Neuronal stem cell (in vitro differentiated cells): ENCODE measurements around the gene ANKRD17. TPM values are rescaled to one million over a fixed set of nuclear protein-coding genes. Genes with fewer than 3 reads are reported as not detected.

Source experiments
- DNase-seq: peaks from one replicate; pipeline ENCODE4 v3.0.0-alpha.2; 2013; ENCODE audit warnings: low spot score
- H2AFZ ChIP-seq: one replicate; pipeline ENCODE4 v1.6.1; 2013; ENCODE audit warnings: mild to moderate bottlenecking, low read length, inconsistent platforms
- H2AK5ac ChIP-seq: 2 replicates; pipeline ENCODE4 v1.6.1; 2013; ENCODE audit warnings: low read depth, mild to moderate bottlenecking, inconsistent platforms, low read length, moderate library complexity, mixed read lengths
- H2BK120ac ChIP-seq: 2 replicates; pipeline ENCODE4 v1.6.1; 2013; ENCODE audit warnings: low read depth, mild to moderate bottlenecking, inconsistent platforms, low read length, moderate library complexity, mixed read lengths
- H2BK12ac ChIP-seq: one replicate; pipeline ENCODE4 v1.6.1; 2013; ENCODE audit warnings: low read length, inconsistent platforms
- H2BK15ac ChIP-seq: 2 replicates; pipeline ENCODE4 v1.6.1; 2013; ENCODE audit warnings: mild to moderate bottlenecking, low read length, inconsistent platforms, mixed read lengths
- H2BK5ac ChIP-seq: one replicate; pipeline ENCODE4 v1.6.1; 2013; ENCODE audit warnings: inconsistent platforms, mild to moderate bottlenecking, low read length, moderate library complexity
- H3K14ac ChIP-seq: one replicate; pipeline ENCODE4 v1.6.1; 2013; ENCODE audit warnings: low read length, inconsistent platforms
- H3K18ac ChIP-seq: 2 replicates; pipeline ENCODE4 v1.6.1; 2013; ENCODE audit warnings: low read length, inconsistent platforms
- H3K23ac ChIP-seq: 2 replicates; pipeline ENCODE4 v1.6.1; 2013; ENCODE audit warnings: low read depth, mild to moderate bottlenecking, mixed read lengths, low read length, inconsistent platforms; ENCODE audit not compliant: poor library complexity
- H3K27ac ChIP-seq: replicated peaks from 3 replicates; pipeline ENCODE4 v1.5.1; 2013; ENCODE audit warnings: low read length, inconsistent platforms
- H3K27me3 ChIP-seq, 3 experiments: 2 replicates each; pipeline ENCODE4 v1.6.1; 2013; ENCODE audit warnings: low read length in 3 of 3, mild to moderate bottlenecking in 2 of 3, inconsistent platforms in 1 of 3, low read depth in 1 of 3, mixed read lengths in 1 of 3, moderate library complexity in 1 of 3; ENCODE audit not compliant: control insufficient read depth in 3 of 3, insufficient read depth in 3 of 3
- H3K36me3 ChIP-seq, 2 donors: replicated peaks in 1 of 2; 2 replicates each; pipeline ENCODE4 v1.6.1; 2013; ENCODE audit warnings: low read length in 2 of 2; ENCODE audit not compliant: control insufficient read depth in 2 of 2, insufficient read depth in 2 of 2
- H3K4ac ChIP-seq: 2 replicates; pipeline ENCODE4 v1.6.1; 2013; ENCODE audit warnings: inconsistent platforms, mild to moderate bottlenecking, low read length, moderate library complexity
- H3K4me1 ChIP-seq, 2 donors: 1 replicate in 1 of 2; 2 replicates in 1 of 2; pipeline ENCODE4 v1.6.1; 2013; ENCODE audit warnings: low read length in 2 of 2, low read depth in 1 of 2; ENCODE audit not compliant: control insufficient read depth in 2 of 2, insufficient read depth in 1 of 2
- H3K4me2 ChIP-seq: one replicate; pipeline ENCODE4 v1.6.1; 2013; ENCODE audit warnings: mild to moderate bottlenecking, low read length, inconsistent platforms; ENCODE audit not compliant: insufficient read depth, poor library complexity, severe bottlenecking
- H3K4me3 ChIP-seq, 2 donors: 2 replicates each; pipeline ENCODE4 v1.5.1; 2013; ENCODE audit warnings: low read length in 2 of 2, mild to moderate bottlenecking in 2 of 2, inconsistent platforms in 1 of 2, moderate library complexity in 1 of 2
- H3K79me1 ChIP-seq: one replicate; pipeline ENCODE4 v1.6.1; 2013; ENCODE audit warnings: low read depth, mild to moderate bottlenecking, inconsistent platforms, low read length, moderate library complexity
- H3K9ac ChIP-seq: one replicate; pipeline ENCODE4 v1.6.1; 2013; ENCODE audit warnings: mild to moderate bottlenecking, low read depth, low read length, inconsistent platforms; ENCODE audit not compliant: poor library complexity
- H3K9me3 ChIP-seq, 2 donors: replicated peaks in 1 of 2; 2 replicates each; pipeline versions ENCODE3 to v1.6.1; 2013; ENCODE audit warnings: low read length in 2 of 2, mild to moderate bottlenecking in 2 of 2, inconsistent platforms in 1 of 2, low read depth in 1 of 2, mixed read lengths in 1 of 2, moderate library complexity in 1 of 2; ENCODE audit not compliant: control insufficient read depth in 2 of 2, insufficient read depth in 1 of 2
- H4K8ac ChIP-seq: one replicate; pipeline ENCODE4 v1.6.1; 2013; ENCODE audit warnings: low read depth, mild to moderate bottlenecking, inconsistent platforms, low read length, moderate library complexity
- H4K91ac ChIP-seq: one replicate; pipeline ENCODE4 v1.6.1; 2013; ENCODE audit warnings: low read length, low read depth, mild to moderate bottlenecking, inconsistent platforms; ENCODE audit not compliant: poor library complexity
- WGBS, 2 donors: extraction: QIAGEN DNeasy Blood & Tissue Kit; methylation state at CpG; one replicate each; pipeline ENCODE4 v1.1.7; 2013; ENCODE audit warnings: missing lambda C conversion rate in 2 of 2, mixed read lengths in 1 of 2; ENCODE audit not compliant: insufficient read length in 2 of 2, insufficient replicate concordance in 1 of 2; ENCODE audit errors: extremely low coverage in 2 of 2; 5-methylcytosine and 5-hydroxymethylcytosine counted together
- small RNA-seq: library from polyadenylated mRNA; stranded (forward); fragments of <200 nt; extraction: miRNeasy Mini kit (QIAGEN cat#:217004); gene quantifications from one replicate; pipeline ENCODE3, GENCODE V24; 2013; ENCODE audit not compliant: insufficient read depth

ANKRD17 gene

DNA sequence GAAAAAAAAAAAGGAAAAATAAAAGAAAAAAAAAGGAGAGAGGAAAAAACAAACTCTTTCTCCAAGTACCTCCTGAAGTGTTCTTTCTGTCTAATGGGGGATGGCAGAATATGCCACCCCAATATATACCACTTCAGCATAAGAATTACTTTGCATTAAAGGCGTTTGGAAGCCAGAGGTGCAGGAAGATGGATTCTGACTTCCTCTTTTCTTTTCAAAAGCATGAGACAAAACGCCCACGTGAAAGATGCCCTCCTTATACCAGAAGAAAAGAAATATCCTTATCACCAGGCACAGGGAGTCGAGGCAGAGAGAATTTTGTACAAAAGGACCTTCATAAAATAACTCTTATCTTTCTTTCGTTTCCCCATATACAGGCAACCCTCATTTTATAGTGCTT lies 230.0 kb downstream of the ANKRD17 start:
- H3K23ac ChIP-seq, result no peak overlapping the region
- no peaks in the 10 kb centered on the region for H3K4me1 ChIP-seq
- no peak overlapping the region for H3K4me2 ChIP-seq
- H2BK15ac ChIP-seq, result no peak overlapping the region
- H2BK120ac ChIP-seq, result no peak overlapping the region
- no peaks in the 10 kb centered on the region for H3K79me1 ChIP-seq
- H3K9ac ChIP-seq, result no peak overlapping the region
- H3K14ac ChIP-seq, result no peak overlapping the region
- H2BK5ac ChIP-seq, result no peak overlapping the region
- no peaks in the 10 kb centered on the region for H3K27me3 ChIP-seq
- H3K36me3 ChIP-seq, result no peaks in the 10 kb centered on the region
- H4K8ac ChIP-seq, result no peak overlapping the region
- no peak overlapping the region for H2AK5ac ChIP-seq
- no peak overlapping the region for H3K4me3 ChIP-seq
- no CpG with 5 or more reads among the region's 5 CpGs for WGBS, 2 donors
- H3K9me3 ChIP-seq, result no peaks in the 10 kb centered on the region
- H2BK12ac ChIP-seq, result no peak overlapping the region
- no peak overlapping the region for H4K91ac ChIP-seq
- no peak overlapping the region for H2AFZ ChIP-seq
- no peak overlapping the region for H3K18ac ChIP-seq
- no peak overlapping the region for H3K27ac ChIP-seq
- H3K4ac ChIP-seq, result no peak overlapping the region
- no peak for DNase-seq

Small RNA genes within 50 kb of the gene (small RNA-seq; reads per million reads assigned to genes)
- gene RF00334, result not detected
- gene RNU6ATAC5P, result not detected
